ENCODE measurements around the gene SCAI. TPM values are rescaled to one million over a fixed set of nuclear protein-coding genes. Genes with fewer than 3 reads are reported as not detected.
"Not testable (repeated sequence)": the region's sequence is repeated elsewhere in the genome, so short reads cannot be mapped to it uniquely, and the experiment has no call there.

Gene SCAI
- polyA plus RNA-seq, 3 donors from 2014 or later, result 0.46 to 4.2 (median 1.4) TPM

DNA sequence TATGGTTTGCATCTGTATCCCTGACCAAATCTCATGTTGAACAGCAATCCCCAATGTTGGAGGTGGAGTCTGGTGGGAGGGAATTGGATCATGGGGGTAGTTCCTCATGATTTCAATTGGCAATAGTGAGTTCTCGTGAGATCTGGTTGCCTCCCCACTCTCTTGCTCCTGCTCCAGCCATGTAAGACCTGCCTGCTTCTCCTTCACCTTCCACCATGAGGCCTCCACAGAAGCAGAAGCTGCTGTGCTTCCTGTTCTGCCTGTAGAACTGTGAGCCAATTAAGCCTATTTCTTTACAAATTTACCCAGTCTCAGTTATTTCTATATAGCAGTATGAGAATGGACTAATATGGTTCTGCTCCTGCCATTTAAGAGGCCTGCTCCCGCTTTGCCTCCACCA lies 32.9 kb downstream of the SCAI start:
- H3K9me3 Mint-ChIP-seq, result peaks cover 0 to 9% (median 5%) of the 10 kb centered on the region in 6 donors
- DNase-seq, result no peak
- no peak overlapping the region for H3K4me3 Mint-ChIP-seq
- H3K27me3 Mint-ChIP-seq (ENCODE audit: low read depth in 3 of 3), result peaks cover 0 to 2% (median 0%) of the 10 kb centered on the region in 3 donors
- peaks cover 9 to 14% (median 10%) of the 10 kb centered on the region in 3 donors for H3K36me3 Mint-ChIP-seq
- peaks cover 0 to 14% of the 10 kb centered on the region in 2 donors for H3K4me1 Mint-ChIP-seq
- H3K27ac Mint-ChIP-seq, result no peak overlapping the region

DNA sequence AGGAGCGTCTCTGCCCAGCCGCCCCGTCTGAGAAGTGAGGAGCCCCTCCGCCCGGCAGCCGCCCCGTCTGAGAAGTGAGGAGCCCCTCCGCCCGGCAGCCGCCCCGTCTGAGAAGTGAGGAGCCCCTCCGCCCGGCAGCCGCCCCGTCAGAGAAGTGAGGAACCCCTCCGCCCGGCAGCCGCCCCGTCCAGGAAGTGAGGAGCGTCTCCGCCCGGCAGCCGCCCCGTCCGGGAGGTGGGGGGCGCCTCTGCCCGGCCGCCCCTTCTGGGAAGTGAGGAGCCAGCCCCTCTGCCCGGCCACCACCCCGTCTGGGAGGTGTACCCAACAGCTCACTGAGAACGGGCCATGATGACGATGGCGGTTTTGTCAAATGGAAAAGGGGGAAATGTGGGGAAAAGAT lies 34.8 kb downstream of the SCAI start:
- H3K4me3 Mint-ChIP-seq; H3K27me3 Mint-ChIP-seq (ENCODE audit: low read depth in 3 of 3); H3K9me3 Mint-ChIP-seq; DNase-seq; H3K27ac Mint-ChIP-seq: not testable (repeated sequence)
- Mint-ChIP-seq H3K4me1 (peaks cover 0 to 14% of the 10 kb centered on the region in 2 donors), H3K36me3 (peaks cover 9 to 10% (median 10%) of the 10 kb centered on the region in 3 donors)

DNA sequence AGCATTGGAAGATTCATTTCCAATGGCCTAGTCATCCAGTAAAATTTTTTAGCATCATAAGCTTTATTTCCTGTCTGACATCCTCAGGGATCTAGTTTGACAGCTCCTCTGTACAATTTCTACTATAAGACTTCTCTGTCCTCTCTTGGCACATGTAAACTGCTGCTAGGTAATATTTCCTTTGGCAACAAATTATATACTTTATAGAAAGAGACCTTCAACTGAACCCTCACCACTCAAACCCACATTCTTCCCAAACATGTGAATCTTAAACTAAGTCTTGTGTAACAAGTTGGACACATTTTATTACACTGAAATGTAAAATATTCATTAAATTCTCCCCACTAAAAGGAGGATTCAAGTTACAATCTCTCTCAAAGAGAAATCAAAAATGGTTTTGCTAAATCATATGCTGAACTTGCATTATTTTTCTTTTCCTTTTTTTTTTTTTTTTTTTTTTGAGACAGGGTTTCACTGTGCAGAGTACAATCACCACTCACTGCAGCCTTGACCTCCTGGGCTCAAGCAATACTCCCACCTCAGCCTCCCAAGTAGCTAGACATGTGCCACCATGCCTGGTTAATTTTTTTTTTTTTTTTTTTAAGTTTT lies 36.9 kb downstream of the SCAI start:
- H3K9me3 Mint-ChIP-seq, result no peaks in the 10 kb centered on the region
- H3K4me3 Mint-ChIP-seq, result no peak overlapping the region
- no peak overlapping the region for H3K27ac Mint-ChIP-seq
- H3K36me3 Mint-ChIP-seq, result peaks cover 0 to under 1% (median 0%) of the 10 kb centered on the region in 3 donors
- DNase-seq, result no peak
- H3K4me1 Mint-ChIP-seq, result no peaks in the 10 kb centered on the region
- peaks cover 0 to 4% (median 3%) of the 10 kb centered on the region in 3 donors for H3K27me3 Mint-ChIP-seq (ENCODE audit: low read depth in 3 of 3)

DNA sequence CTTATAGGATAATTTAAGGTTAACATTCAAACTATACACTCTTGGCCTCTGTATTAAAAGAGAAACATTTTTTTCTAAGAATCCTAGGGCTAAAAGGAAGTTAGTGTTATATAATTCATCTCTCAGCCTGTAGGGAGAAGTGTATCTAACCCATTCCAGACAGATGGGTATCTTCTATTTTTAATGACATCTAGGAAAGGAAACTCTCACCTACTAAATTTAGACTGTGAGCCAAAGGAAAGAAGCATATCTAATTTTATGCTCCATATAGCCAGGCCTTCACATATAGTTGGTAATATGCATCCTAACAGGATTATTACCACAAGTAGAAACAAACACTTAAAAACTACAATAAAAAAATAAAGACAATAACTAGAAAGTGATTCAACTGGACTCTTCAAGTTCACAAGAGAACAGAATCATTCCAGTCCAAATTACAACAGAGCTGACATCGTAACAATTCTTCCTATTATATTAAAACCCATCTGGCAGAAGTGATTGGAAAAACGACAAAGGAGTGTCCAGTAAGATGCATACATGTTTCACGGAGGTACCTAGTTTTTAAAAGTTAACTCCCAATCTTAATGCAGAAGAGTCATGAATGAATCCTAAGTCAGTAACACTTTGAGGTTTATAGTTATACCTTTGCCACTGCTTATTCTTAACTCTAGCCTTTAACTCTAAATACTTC lies 39.4 kb downstream of the SCAI start:
- peaks cover 0 to 3% (median 2%) of the 10 kb centered on the region in 3 donors for H3K27me3 Mint-ChIP-seq (ENCODE audit: low read depth in 3 of 3)
- H3K36me3 Mint-ChIP-seq, result no peaks in the 10 kb centered on the region
- no peaks in the 10 kb centered on the region for H3K9me3 Mint-ChIP-seq
- no peak overlapping the region for H3K4me3 Mint-ChIP-seq
- DNase-seq, result no peak
- peak overlapping the region in 1 of 6 donors; percentile 45 for H3K27ac Mint-ChIP-seq
- H3K4me1 Mint-ChIP-seq, result no peaks in the 10 kb centered on the region

DNA sequence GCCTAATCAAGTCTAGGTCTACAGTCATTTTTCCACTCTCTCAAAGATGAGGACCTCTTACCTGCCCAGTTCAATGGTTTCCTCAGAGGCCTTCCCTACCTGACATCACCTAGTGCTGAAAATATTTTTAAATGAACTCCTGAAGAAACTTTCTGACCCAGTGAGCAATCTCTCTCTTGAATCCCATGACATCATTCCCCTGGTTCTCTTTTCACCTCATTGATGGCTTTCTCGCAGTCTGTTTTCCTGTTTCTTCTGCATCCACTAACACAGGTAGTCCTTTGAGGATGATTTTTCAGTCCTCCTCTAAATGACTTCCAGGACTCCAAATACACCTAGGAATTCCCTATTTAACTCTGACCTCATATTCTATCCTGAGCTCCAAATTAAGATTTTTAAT lies 40.3 kb downstream of the SCAI start:
- Mint-ChIP-seq H3K4me1 (no peaks in the 10 kb centered on the region), H3K27me3 (ENCODE audit: low read depth in 3 of 3) (peaks cover 0 to 3% (median 2%) of the 10 kb centered on the region in 3 donors), H3K9me3 (no peaks in the 10 kb centered on the region), H3K27ac (peak overlapping the region in 1 of 6 donors; percentile 8), H3K4me3 (no peak overlapping the region), H3K36me3 (no peaks in the 10 kb centered on the region)
- no peak for DNase-seq

DNA sequence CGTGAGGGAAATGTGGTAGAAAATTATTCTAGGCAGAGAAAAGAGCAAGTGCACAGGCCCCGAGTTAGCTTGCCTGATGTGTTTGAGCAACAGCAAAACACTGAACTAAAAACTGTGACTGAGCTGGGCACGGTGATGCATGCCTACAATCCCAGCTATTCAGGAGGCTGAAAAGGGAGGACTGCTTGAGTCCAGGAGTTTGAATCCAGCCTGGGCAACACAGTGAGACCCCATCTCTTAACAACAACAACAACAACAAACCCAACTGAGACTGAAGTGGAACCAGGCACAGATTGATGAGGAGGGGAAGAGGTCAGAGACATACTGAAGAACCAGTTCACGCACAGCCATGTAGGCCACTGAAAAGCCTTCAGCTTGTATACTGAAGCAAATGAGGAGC lies 42.5 kb downstream of the SCAI start:
- no peak for DNase-seq
- peaks cover 0 to 4% (median 0%) of the 10 kb centered on the region in 6 donors for H3K9me3 Mint-ChIP-seq
- H3K4me1 Mint-ChIP-seq, result peaks cover 6 to 10% of the 10 kb centered on the region in 2 donors
- peak overlapping the region in 2 of 6 donors; percentile 10 to 55 for H3K27ac Mint-ChIP-seq
- peaks cover 3 to 5% (median 3%) of the 10 kb centered on the region in 3 donors for H3K36me3 Mint-ChIP-seq
- H3K27me3 Mint-ChIP-seq (ENCODE audit: low read depth in 3 of 3), result peaks cover 2 to 3% (median 2%) of the 10 kb centered on the region in 3 donors
- H3K4me3 Mint-ChIP-seq, result no peak overlapping the region

DNA sequence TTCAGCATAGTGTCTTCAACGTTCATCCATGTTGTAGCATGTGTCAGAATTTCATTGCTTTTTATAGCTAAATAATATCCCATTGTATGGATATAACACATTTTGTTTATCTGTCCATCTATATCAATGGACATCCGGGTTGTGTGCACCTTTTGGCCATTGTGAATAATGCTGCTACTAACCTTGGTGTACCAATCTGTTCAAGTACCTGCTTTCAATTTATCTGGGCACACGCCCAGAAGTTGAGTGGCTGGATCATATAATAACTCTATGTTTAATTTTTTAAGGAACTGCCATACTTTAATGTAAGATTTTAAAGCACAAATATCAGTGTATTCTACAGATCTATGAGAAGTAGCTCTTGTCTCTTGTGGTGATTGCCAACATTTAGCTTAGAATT lies 43.5 kb downstream of the SCAI start:
- Mint-ChIP-seq H3K27me3 (ENCODE audit: low read depth in 3 of 3) (peaks cover 2 to 3% (median 2%) of the 10 kb centered on the region in 3 donors), H3K4me3 (no peak overlapping the region), H3K36me3 (peaks cover 7 to 10% (median 9%) of the 10 kb centered on the region in 3 donors), H3K27ac (peak overlapping the region in 1 of 6 donors; percentile 5), H3K4me1 (peaks cover 10 to 19% of the 10 kb centered on the region in 2 donors), H3K9me3 (peaks cover 0 to 4% (median 0%) of the 10 kb centered on the region in 6 donors)
- DNase-seq, result no peak

DNA sequence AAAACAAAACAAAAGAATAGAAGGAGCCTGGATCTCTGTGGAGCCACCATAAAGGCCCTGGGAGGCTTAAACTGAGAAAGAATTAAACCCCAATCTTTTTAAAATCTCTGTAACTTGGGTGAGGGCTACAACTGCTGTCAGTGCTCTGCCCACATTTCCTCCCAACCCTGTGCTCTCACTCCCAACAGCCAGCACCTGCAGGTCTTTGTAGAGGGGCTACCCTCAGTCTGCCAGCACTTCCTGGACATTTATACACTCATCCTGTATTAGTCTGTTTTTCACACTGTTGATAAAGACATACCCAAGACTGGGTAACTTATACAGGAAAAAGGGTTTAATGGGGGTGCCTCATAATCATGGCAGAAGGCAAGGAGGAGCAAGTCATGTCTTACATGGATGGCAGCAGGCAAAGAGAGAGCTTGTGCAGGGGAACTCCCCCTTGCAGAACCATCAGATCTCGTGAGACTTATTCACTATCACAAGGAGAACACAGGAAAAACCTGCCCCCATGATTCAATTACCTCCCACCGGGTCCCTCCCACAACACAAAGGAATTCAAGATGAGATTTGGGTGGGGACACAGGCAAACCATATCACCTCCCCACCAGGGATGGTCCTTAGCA lies 47.4 kb downstream of the SCAI start:
- Mint-ChIP-seq H3K27ac (no peak overlapping the region), H3K4me1 (peaks cover 15 to 25% of the 10 kb centered on the region in 2 donors), H3K9me3 (peaks cover 0 to 4% (median 0%) of the 10 kb centered on the region in 6 donors), H3K27me3 (ENCODE audit: low read depth in 3 of 3) (peaks cover 0 to 3% (median 0%) of the 10 kb centered on the region in 3 donors), H3K36me3 (peaks cover 9 to 20% (median 10%) of the 10 kb centered on the region in 3 donors), H3K4me3 (no peak overlapping the region)
- DNase-seq, result no peak

DNA sequence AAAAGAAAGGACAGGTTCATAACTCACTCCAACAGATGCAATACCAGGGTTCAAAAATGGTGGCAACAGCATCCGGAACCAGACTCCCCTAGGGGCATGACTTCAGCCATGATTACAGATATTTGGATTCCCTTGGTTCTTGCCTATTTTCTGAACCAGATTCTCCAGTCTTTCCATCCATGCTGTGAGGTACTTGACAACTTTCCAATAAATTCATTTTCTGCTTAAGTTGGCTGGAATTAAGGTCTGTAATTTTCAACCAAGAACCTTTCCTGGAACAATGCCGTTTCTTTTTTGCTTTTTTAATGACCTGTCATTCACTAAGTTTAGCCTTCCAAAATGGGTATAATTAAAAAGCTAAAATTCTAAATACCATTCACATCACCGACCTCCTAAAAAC lies 52.2 kb downstream of the SCAI start:
- H3K9me3 Mint-ChIP-seq, result peaks cover 0 to 2% (median 0%) of the 10 kb centered on the region in 6 donors
- H3K4me3 Mint-ChIP-seq, result no peak overlapping the region
- no peak overlapping the region for H3K27ac Mint-ChIP-seq
- DNase-seq, result no peak
- H3K4me1 Mint-ChIP-seq, result peaks cover 12 to 19% of the 10 kb centered on the region in 2 donors
- peaks cover 5 to 15% (median 7%) of the 10 kb centered on the region in 3 donors for H3K36me3 Mint-ChIP-seq
- peaks cover 0 to 1% (median 0%) of the 10 kb centered on the region in 3 donors for H3K27me3 Mint-ChIP-seq (ENCODE audit: low read depth in 3 of 3)

DNA sequence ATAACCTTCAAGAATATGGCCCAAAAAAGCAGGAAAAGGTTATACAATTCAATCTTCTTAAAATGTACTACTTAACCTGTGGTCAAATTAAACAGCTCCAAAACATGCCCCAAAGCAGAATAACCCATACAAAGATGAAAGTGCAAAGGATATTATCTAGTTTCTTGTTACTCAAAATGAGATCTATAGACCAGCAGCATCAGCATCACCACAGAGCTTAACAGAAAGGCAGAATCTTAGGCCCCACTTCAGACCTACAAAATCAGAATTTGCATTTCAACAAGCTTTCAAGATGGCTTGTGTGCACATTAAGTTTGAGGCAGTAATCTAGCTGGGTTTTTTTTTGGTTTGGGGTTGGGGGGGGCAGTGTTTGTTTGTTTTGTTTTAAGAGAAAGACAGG lies 54.0 kb downstream of the SCAI start:
- Mint-ChIP-seq H3K4me3 (no peak overlapping the region), H3K27me3 (ENCODE audit: low read depth in 3 of 3) (peaks cover 0 to 1% (median 0%) of the 10 kb centered on the region in 3 donors), H3K27ac (peak overlapping the region in 4 of 6 donors; percentile 13 to 51 (median 26)), H3K4me1 (peaks cover 5 to 7% of the 10 kb centered on the region in 2 donors), H3K36me3 (peaks cover 0 to 12% (median 0%) of the 10 kb centered on the region in 3 donors), H3K9me3 (no peaks in the 10 kb centered on the region)
- no peak for DNase-seq

DNA sequence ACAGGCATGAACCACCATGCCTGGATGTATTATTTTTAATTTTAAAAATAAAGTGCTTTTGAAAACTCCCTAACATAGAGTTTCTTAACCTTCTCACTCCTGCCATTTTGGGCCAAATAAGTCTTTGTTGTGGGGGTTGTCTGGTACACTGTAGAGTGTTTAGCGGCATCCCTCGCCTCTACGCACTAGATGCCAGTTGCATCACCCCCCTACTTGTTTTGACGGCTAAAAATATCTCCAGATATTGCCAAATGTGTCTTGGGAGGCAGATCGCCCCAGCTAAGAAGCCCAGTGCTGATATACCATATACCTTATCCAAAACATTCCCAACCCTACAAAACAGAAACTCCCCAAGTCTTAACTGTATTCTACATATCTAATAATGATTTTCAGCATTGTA lies 54.6 kb downstream of the SCAI start:
- Mint-ChIP-seq H3K36me3 (peaks cover 0 to 8% (median 0%) of the 10 kb centered on the region in 3 donors), H3K27ac (no peak overlapping the region), H3K4me1 (peaks cover 3 to 7% of the 10 kb centered on the region in 2 donors), H3K9me3 (no peaks in the 10 kb centered on the region), H3K4me3 (no peak overlapping the region), H3K27me3 (ENCODE audit: low read depth in 3 of 3) (peaks cover 0 to 1% (median 0%) of the 10 kb centered on the region in 3 donors)
- no peak for DNase-seq

DNA sequence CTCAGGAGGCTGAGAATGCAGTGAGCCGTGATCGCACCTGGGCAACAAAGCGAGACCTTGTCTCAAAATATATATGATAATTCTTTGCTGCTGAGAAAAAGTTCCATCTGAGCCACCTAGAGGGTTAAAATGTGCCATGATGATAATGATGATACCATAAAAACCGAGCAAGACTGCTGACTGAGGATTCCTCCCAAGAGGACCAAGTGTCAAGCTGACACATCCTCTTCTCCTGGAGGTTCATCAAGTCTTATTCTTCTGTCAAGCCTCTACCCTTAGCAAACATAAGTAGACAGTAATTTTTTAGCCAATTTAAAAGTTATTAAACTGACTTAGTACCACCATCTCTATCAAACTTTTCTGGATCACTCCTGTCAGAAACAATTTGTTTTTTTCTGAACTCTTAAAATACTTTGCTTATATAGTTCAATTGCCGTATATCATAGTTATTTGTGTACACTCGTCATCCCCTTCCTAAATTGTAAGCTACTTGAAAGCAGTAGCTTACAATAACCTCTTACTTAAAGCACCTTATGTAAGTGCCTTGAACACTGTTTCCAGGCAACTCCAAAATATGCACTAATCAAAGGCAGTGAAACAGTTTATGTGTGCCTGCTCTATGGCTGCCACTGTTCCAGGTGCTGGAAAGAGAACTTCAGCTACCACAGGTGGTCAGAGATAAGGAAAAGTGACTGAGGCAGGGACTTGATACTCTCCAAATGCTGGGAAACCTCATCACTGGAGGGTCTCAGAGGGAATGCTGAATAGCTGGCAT lies 57.4 kb downstream of the SCAI start:
- Mint-ChIP-seq H3K36me3 (peaks cover 12 to 16% (median 16%) of the 10 kb centered on the region in 3 donors), H3K27ac (no peak overlapping the region)

DNA sequence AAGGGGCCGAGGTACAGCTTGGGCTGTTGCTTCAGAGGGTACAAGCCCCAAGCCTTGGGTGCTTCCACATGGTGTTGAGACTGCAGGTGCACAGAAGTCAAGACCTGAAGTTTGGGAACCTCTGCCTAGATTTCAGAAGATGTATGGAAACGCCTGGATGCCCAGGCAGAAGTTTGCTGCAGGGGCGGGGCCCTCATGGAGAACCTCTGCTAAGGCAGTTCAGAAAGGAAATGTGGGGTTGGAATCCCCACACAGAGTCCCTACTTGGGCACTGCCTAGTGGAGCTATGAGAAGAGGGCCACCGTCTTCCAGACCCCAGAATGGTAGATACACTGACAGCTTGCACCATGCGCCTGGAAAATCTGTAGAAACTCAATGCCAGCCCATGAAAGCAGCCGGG lies 61.1 kb downstream of the SCAI start:
- DNase-seq; H3K27ac Mint-ChIP-seq; H3K27me3 Mint-ChIP-seq (ENCODE audit: low read depth in 3 of 3); H3K4me3 Mint-ChIP-seq; H3K4me1 Mint-ChIP-seq: not testable (repeated sequence)
- Mint-ChIP-seq H3K9me3 (peaks cover 0 to 15% (median 5%) of the 10 kb centered on the region in 6 donors), H3K36me3 (peaks cover 13 to 26% (median 20%) of the 10 kb centered on the region in 3 donors)

More for the DNA sequence above, 57.4 kb downstream of the SCAI start:
- H3K4me3 Mint-ChIP-seq, result no peak overlapping the region
- H3K27me3 Mint-ChIP-seq (ENCODE audit: low read depth in 3 of 3), result no peaks in the 10 kb centered on the region
- H3K9me3 Mint-ChIP-seq, result peaks cover 0 to 12% (median 4%) of the 10 kb centered on the region in 6 donors
- no peaks in the 10 kb centered on the region for H3K4me1 Mint-ChIP-seq
- DNase-seq, result no peak

Data from immature natural killer cell (primary cell).